HFF-Myc (cell line): ENCODE data around the gene NOC2L.
A peak's percentile ranks its signal among the peaks of the same experiment; 100 is the strongest.

Experiments
- DNase-seq: peaks from one replicate; pipeline ENCODE4 v3.0.0-alpha.2; 2011; ENCODE audit warnings: low read depth; ENCODE audit errors: extremely low read depth
- H3K4me3 ChIP-seq: replicated peaks from 2 replicates; pipeline ENCODE4 v1.5.1; 2011; ENCODE audit warnings: low read depth, mild to moderate bottlenecking, control low read depth, low read length
- TF ChIP-seq, protein P1 (sequence below): IDR thresholded peaks from 2 replicates; pipeline ENCODE4 v1.5.1; 2012; ENCODE audit warnings: mild to moderate bottlenecking, low read depth, low read length, control low read depth; ENCODE audit errors: missing control alignments

The NOC2L gene

DNA sequence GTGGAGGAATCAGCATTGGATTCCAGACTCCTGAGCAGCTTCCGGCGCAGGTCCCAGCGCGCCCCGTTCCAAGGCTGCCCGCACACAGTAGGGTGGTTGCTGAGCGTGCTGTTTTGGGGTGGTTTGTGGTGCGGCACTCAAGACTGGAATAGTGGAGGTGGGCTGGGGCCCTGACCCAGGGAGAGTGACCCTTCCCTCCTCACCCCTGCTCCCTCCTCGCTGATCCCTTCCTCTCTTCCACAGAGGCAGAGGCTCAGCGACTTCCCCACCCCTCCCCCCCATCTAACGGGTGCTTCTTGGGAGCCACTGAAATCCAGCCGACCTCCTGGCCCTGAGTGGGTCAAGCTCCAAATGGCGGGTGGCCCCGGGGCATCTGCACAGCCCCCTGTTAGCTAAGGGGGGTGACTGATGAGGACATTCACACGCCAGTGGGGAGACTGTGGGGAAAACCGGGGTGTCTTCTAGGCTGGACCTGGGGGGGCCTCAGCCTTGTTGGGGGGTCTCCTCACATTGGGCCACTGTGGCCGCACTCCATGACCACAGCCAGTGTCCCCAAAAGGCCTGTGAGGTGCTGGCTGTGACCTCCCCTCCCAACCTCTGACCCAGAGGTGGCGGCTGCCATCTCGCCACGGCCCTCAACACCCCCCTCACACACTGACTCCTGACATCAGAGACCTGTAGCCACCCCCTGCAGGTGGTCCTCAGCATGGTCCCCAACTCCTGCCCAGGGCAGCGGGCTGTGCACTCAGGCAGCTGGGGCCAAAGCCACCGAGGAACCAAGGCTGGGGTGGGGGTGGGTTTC, 44.8 kb upstream of the NOC2L start:
- TF ChIP-seq, protein P1, sequence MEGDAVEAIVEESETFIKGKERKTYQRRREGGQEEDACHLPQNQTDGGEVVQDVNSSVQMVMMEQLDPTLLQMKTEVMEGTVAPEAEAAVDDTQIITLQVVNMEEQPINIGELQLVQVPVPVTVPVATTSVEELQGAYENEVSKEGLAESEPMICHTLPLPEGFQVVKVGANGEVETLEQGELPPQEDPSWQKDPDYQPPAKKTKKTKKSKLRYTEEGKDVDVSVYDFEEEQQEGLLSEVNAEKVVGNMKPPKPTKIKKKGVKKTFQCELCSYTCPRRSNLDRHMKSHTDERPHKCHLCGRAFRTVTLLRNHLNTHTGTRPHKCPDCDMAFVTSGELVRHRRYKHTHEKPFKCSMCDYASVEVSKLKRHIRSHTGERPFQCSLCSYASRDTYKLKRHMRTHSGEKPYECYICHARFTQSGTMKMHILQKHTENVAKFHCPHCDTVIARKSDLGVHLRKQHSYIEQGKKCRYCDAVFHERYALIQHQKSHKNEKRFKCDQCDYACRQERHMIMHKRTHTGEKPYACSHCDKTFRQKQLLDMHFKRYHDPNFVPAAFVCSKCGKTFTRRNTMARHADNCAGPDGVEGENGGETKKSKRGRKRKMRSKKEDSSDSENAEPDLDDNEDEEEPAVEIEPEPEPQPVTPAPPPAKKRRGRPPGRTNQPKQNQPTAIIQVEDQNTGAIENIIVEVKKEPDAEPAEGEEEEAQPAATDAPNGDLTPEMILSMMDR, result no peak
- DNase-seq, result no peak
- no peak overlapping the region for H3K4me3 ChIP-seq

DNA sequence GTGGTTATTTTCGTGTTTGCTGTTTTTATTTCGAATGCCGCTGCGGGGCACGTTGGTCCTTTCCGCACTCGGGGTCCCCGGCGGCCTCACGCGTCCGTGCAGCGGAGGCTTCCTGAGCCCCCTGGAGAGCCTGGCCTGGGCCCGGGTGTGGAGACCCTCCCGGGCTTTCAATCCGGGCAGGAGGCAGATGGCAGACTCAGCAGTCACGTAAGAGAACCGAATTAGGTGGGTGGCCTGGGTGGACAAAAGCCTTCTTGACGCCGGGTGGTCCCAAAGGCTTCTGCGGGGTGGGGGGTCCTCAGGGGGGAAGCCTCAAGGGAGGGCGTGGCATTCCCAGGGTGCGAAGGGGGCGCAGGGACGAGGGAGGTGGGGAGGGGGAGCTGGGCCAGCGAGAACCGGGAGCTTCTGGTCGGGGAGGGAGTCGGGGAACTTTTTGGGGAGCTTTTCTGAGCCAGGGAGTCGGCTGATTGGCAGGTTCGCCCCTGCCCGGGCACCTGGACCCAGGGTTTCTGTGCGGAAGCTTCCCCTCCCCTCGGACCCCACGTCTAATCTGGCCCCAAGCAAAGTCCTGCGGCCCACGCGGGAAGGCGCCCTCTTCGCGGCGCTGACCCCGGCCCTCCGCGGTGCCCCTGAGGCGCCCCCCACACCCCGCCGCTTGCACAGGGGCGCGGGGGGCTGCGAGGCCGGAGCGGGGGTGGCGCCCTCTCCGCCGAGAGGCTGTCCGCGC, 42.2 kb upstream of the NOC2L start:
- H3K4me3 ChIP-seq, result peak overlapping the region; percentile 54
- DNase-seq, result no peak
- TF ChIP-seq, protein P1, result no peak

DNA sequence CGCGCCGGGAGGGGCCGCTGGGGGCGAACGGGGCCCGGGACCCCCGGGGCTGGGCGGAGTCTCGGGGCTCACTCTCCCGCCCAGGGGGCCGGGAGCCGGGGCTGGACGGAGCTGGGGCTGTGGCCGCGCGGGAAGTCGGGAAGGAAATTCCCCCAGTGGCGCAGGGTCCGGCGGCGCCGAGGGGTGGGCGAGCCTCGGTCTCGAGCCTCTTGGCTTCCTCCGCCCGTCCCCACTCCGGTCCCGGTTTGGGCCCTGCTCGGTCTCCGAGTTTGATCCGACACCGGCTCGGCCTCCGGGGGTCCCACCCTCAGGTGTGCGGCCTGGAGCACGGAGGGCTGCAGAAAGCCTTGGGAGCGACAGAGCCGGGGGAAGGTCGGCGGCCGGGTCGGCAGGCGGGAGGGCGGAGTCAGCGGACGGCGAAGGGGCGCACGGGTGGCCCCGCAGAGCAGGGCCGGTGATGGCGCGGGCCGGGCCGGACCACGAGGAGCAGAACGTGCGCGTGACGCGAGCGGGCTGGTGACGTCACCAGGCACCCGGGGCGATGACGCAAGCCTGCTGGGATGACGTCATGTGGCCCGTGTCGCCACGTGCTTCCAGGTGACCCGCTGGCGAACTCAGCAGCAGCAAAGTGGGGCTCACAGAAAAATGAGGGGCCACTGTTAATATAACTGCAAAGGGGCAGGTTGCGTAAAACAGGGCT, 41.5 kb upstream of the NOC2L start:
- peak overlapping the region; percentile 54 for H3K4me3 ChIP-seq
- DNase-seq, result no peak
- TF ChIP-seq, protein P1, result no peak

DNA sequence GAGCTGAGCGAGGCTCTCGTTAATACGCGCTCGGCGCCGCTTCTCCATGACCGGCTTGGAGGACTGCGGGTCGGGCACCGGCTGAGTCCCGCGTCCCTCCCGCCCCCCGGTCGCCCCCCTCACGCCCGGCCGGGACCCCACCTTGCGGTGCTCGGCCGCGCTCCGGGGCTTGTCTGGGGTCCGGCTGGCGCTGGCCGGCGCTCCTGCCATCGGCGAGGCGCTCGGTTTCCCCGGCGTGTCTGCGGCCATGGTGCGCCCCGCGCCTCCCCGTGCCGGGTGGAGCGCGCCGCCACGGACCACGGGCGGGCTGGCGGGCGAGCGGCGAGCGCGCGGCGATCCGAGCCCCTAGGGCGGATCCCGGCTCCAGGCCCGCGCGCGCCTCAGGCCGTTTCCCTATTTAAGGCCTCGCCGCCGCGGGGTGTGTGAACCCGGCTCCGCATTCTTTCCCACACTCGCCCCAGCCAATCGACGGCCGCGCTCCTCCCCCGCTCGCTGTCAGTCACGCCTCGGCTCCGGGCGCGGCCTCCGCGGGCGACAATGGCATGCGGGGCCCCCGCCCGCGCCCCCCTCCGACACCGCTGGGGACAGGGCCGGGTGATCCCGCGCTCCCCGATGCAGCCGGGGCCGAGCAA, 40.8 kb upstream of the NOC2L start, which contains the start of gene HES4:
HES4 (minus strand) TSS at position 373 of the 632 bp plus-strand sequence; CDS start at position 249, 124 bp downstream.
- DNase-seq, result no peak
- TF ChIP-seq, protein P1, result no peak
- H3K4me3 ChIP-seq, result peak within 1 kb of the TSS; percentile 54

DNA sequence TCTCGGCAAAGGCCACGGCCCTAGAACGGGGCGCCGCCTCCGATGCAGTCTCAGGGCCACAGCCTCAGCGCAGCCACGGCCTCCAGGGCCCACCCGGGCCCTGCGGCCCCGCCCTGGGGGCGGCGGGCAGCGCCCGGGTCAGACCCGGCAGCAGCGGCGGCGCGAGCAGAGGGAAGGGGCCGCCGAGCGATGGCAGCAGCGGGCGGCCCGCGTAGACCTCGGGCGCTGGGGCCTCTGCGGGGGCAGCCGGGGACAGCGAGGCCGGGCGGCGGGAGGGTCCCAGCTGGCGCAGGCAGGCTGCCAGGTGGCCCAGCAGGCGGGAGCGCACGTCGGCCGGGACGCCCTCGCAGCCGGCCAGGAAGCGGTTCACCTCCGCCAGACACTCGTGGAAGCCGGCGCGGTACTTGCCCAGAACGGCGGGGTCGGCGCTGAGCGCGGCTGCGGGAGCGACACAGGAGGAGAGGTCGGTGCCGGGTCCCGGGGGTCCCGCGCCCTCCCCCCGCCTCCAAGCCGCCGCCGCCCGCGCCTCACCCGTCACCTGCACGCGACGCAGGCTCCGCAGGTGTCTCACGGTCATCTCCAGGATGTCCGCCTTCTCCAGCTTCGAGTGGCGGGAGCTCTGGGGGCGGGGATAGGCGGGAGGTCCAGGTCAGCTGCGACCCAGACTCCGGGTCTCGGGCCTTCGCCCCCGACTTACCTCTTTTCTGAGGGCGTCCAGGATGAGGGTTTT, 40.1 kb upstream of the NOC2L start:
- peak overlapping the region; percentile 24 for H3K4me3 ChIP-seq
- TF ChIP-seq, protein P1, result no peak
- DNase-seq, result no peak

DNA sequence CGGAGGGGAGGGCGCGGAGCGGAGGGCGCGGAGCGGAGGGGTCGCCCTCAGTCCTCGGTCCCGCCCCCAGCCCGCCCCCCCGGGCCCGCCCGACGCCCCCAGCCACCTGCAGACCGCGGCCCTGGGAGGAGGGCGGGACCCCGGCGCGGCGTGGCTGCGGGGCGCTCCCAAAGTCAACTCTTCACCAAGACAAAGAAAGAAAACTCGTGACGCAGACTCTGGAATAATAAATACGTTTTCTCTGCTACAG, 39.6 kb upstream of the NOC2L start:
- TF ChIP-seq, protein P1, result no peak
- DNase-seq, result no peak
- no peak overlapping the region for H3K4me3 ChIP-seq
